AG09309 (cell line): ENCODE measurements around the gene NDRG2.

Source experiments
- DNase-seq: peaks from one replicate; pipeline ENCODE4 v3.0.0-alpha.2; 2010; ENCODE audit warnings: low read depth
- H3K4me3 ChIP-seq: 2 replicates; pipeline ENCODE4 v1.5.1; 2011; ENCODE audit warnings: mild to moderate bottlenecking, low read depth, low read length, moderate library complexity; ENCODE audit not compliant: control insufficient read depth
- CTCF ChIP-seq: IDR thresholded peaks from 2 replicates; pipeline ENCODE4 v1.5.1; 2011; ENCODE audit warnings: mild to moderate bottlenecking, low read depth, low read length, inconsistent platforms; ENCODE audit not compliant: insufficient read depth, control insufficient read depth; ENCODE audit errors: missing control alignments

The NDRG2 gene

DNA sequence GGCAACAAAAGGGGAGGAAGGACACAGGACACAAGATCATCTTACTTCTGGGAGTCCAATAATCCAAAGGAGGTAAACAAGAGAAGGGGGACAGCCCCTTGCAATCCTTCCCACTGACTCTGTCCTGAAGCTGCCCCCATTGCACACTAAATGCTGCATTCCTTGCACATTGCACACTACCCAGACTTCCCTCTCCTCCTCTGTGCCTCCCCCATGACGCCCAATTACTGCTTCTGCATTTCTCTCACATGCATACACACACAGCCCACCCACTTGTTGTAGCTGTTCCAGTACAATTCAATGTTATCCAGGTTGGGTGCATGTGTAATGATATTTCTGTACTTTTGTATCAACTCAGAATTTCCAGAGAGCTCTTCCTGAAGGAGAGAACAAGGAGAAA is 5.5 kb downstream of the NDRG2 start:
- no peak for TF ChIP-seq CTCF
- H3K4me3 ChIP-seq: no peak overlapping the region
- no peak for DNase-seq

- no peak for DNase-seq
- TF ChIP-seq CTCF: no peak
- H3K4me3 ChIP-seq: no peak overlapping the region
Observed at GRCh38 chr14:21018781-21019180, 6.1 kb downstream of the NDRG2 start.

- no peak for DNase-seq
- no peak overlapping the region for H3K4me3 ChIP-seq
- no peak for TF ChIP-seq CTCF
Observed at GRCh38 chr14:21018286-21018685, 6.6 kb downstream of the NDRG2 start.

DNA sequence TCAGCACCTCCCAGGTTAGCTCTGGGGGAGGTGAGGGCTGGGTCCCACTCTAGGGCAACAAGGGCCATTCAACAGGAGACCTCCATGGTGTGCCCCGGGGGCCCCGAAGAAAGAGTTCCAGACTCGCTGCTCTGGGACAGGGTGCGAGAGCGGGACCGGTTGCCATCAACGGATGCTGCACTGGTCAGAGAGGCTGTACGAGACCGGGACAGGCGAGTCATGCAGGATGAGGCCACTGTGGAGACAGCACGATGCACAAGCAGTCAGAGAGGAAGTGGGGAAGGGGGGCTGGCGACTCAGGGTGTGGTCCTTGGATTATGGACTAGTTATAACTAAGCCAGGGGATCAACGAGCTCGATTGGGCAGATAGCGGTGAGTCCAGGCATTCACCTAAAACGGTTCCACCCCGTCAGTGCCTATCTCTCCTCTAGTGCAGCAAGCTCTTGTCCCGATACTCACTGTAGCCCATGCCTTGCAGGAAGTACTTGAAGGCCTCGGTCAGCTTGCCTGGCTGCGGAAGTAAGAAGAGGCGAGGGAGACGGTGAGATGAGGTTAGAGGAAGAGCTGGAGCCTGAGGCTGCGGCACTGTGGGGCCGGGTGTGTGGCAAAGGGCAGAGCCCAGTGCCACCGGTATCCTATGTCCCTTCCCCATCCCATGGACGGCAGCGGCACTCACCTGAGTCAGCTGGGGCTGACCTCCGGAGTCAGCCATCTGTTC is 7.2 kb downstream of the NDRG2 start:
- no peak for TF ChIP-seq CTCF
- no peak for DNase-seq
- no peak overlapping the region for H3K4me3 ChIP-seq

DNA sequence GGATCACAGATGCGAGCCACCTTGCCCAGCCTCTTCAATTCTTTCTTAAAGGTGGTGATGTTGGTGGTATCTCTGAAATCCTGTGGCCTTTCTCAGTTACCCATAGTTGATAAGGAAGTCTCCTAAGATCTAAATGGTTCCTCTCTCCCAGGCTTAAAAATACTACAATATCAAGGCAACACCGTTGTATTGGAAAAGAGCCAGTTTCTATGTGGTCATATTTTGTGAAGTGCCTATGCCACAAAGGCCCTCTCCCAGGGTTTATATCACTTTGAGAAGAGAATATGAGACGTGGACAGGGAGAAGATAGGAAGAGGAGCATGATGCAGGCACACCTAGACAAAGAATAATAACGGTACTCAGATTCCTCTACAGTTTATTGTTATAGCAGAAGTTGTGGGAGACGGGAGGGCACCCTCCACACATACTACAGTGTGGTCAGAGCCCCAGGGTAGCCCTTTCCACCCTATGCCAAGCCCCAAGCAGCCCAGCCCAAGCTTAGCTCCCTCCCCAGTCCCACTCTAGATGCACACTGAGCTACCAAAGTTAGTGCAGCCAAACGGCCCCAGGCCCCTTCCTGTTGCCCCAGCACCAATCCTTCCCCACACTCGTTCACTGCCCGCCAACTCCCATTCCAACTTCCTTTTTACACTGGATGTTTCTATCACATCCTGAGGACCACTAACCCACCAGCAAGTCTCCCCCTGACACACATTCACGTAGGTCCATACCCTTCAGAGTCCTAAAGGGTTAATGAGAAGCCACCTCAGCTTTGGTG is 8.3 kb downstream of the NDRG2 start:
- no peak overlapping the region for H3K4me3 ChIP-seq
- DNase-seq: no peak
- no peak for TF ChIP-seq CTCF

- TF ChIP-seq CTCF: no peak
- no peak for DNase-seq
Observed at GRCh38 chr14:21015312-21015711, 9.5 kb downstream of the NDRG2 start.

More at GRCh38 chr14:21015312-21015711, 9.5 kb downstream of the NDRG2 start:
- H3K4me3 ChIP-seq: no peak overlapping the region
